ENCODE results near the gene PLEKHN1. TPM values are rescaled to one million over a fixed set of nuclear protein-coding genes. Genes with fewer than 3 reads are reported as not detected.
"Not testable (repeated sequence)": the region's sequence is repeated elsewhere in the genome, so short reads cannot be mapped to it uniquely, and the experiment has no call there.

PLEKHN1 gene
- polyA plus RNA-seq, 2 donors, result 35.6 to 74.7 TPM

GRCh38 chr1:941588-942383, 24.5 kb upstream of the PLEKHN1 start:
- Histone ChIP-seq H3K9me3 (ENCODE audit: control insufficient read depth in 2 of 2, insufficient read depth in 1 of 2, low read depth in 1 of 2, low read length in 1 of 2) (peaks cover 0 to 3% of the 10 kb centered on the region in 2 donors), H3K4me3 (ENCODE audit: low read depth in 1 of 2, low read length in 2 of 2) (peak overlapping the region; percentile 21 to 25), H3K27me3 (ENCODE audit: control insufficient read depth in 1 of 2, insufficient read depth in 2 of 2, low read length in 2 of 2) (peaks cover 0 to 31% of the 10 kb centered on the region in 2 donors), H3K36me3 (ENCODE audit: control insufficient read depth in 2 of 2, insufficient read depth in 2 of 2, low read length in 1 of 2) (peaks cover 0 to 18% of the 10 kb centered on the region in 2 donors), H3K4me1 (ENCODE audit: control insufficient read depth in 2 of 2, insufficient read depth in 2 of 2, low read length in 1 of 2) (peaks cover 13 to 23% of the 10 kb centered on the region in 2 donors), H3K27ac (ENCODE audit: low read depth in 2 of 2, low read length in 1 of 2) (peak overlapping the region in 1 of 2 donors; percentile 47)
- 0 to 1% methylated on average over 74 to 98 of the region's 98 CpGs for WGBS, 2 donors

- Histone ChIP-seq H3K9me3 (ENCODE audit: control insufficient read depth in 2 of 2, insufficient read depth in 1 of 2, low read depth in 1 of 2, low read length in 1 of 2) (peaks cover 0 to 3% of the 10 kb centered on the region in 2 donors), H3K36me3 (ENCODE audit: control insufficient read depth in 2 of 2, insufficient read depth in 2 of 2, low read length in 1 of 2) (peaks cover 0 to 24% of the 10 kb centered on the region in 2 donors), H3K4me1 (ENCODE audit: control insufficient read depth in 2 of 2, insufficient read depth in 2 of 2, low read length in 1 of 2) (peaks cover 13 to 23% of the 10 kb centered on the region in 2 donors), H3K27ac (ENCODE audit: low read depth in 2 of 2, low read length in 1 of 2) (peak overlapping the region in 1 of 2 donors; percentile 37), H3K27me3 (ENCODE audit: control insufficient read depth in 1 of 2, insufficient read depth in 2 of 2, low read length in 2 of 2) (peaks cover 0 to 28% of the 10 kb centered on the region in 2 donors), H3K4me3 (ENCODE audit: low read depth in 1 of 2, low read length in 2 of 2) (peak overlapping the region in 1 of 2 donors; percentile 21)
- WGBS, 2 donors, result 1 to 2% methylated on average over 47 to 48 of the region's 48 CpGs
Measured at GRCh38 chr1:942411-942821, 23.9 kb upstream of the PLEKHN1 start.

DNA sequence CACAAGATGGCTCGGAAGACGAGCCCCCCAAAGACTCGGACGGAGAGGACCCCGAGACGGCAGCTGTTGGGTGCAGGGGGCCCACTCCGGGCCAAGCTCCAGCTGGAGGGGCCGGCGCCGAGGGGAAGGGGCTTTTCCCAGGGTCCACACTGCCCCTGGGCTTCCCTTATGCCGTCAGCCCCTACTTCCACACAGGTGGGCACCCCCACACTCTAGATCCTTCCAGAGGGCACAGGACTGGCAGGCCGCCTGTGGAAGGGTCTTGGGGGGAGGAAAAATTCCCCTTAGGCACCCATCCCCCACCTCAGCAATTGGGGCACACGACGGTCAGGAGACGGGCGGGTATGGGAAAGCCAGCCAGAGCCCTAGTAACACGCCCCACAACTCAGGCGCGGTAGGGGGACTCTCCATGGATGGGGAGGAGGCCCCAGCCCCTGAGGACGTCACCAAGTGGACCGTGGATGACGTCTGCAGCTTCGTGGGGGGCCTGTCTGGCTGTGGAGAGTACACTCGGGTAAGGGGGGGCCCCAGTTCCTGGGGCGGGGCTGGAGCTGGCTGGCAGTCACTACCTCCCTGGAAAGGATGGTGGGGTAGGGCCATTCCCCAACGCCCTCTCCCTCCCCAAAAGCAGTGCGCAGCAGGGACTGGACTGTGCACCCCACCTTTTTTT, 23.3 kb upstream of the PLEKHN1 start:
- Histone ChIP-seq H3K36me3 (ENCODE audit: control insufficient read depth in 2 of 2, insufficient read depth in 2 of 2, low read length in 1 of 2) (peaks cover 0 to 30% of the 10 kb centered on the region in 2 donors), H3K9me3 (ENCODE audit: control insufficient read depth in 2 of 2, insufficient read depth in 1 of 2, low read depth in 1 of 2, low read length in 1 of 2) (peaks cover 0 to 3% of the 10 kb centered on the region in 2 donors), H3K27me3 (ENCODE audit: control insufficient read depth in 1 of 2, insufficient read depth in 2 of 2, low read length in 2 of 2) (peaks cover 0 to 28% of the 10 kb centered on the region in 2 donors), H3K27ac (ENCODE audit: low read depth in 2 of 2, low read length in 1 of 2) (peak overlapping the region; percentile 2 to 37), H3K4me3 (ENCODE audit: low read depth in 1 of 2, low read length in 2 of 2) (no peak overlapping the region), H3K4me1 (ENCODE audit: control insufficient read depth in 2 of 2, insufficient read depth in 2 of 2, low read length in 1 of 2) (peaks cover 13 to 23% of the 10 kb centered on the region in 2 donors)
- whole genome bisulfite sequencing, 2 donors, result 13% methylated on average over 20 to 27 of the region's 27 CpGs

DNA sequence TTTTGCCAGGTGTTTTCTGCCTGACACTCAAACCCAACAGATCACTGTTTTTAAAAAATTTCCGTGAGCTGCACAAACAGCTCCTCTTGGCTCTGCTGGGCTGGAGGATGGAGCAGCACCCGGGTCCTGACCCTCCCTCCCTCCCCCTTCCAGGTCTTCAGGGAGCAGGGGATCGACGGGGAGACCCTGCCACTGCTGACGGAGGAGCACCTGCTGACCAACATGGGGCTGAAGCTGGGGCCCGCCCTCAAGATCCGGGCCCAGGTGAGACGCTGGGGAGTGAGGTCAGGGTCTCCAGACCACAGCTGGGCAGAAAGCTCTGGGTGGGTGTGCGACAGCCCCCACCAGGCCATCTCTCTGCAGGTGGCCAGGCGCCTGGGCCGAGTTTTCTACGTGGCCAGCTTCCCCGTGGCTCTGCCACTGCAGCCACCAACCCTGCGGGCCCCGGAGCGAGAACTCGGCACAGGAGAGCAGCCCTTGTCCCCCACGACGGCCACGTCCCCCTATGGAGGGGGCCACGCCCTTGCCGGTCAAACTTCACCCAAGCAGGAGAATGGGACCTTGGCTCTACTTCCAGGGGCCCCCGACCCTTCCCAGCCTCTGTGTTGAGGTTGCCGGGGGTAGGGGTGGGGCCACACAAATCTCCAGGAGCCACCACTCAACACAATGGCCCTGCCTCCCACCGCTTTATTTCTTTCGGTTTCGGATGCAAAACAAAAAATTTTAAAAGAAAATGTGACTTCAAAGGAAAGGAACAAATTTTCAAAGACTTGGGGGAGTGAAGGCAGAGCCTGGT, 22.5 kb upstream of the PLEKHN1 start:
- Histone ChIP-seq H3K9me3 (ENCODE audit: control insufficient read depth in 2 of 2, insufficient read depth in 1 of 2, low read depth in 1 of 2, low read length in 1 of 2) (peaks cover 0 to 3% of the 10 kb centered on the region in 2 donors), H3K27me3 (ENCODE audit: control insufficient read depth in 1 of 2, insufficient read depth in 2 of 2, low read length in 2 of 2) (peaks cover 0 to 28% of the 10 kb centered on the region in 2 donors), H3K36me3 (ENCODE audit: control insufficient read depth in 2 of 2, insufficient read depth in 2 of 2, low read length in 1 of 2) (peaks cover 0 to 36% of the 10 kb centered on the region in 2 donors), H3K4me3 (ENCODE audit: low read depth in 1 of 2, low read length in 2 of 2) (no peak overlapping the region), H3K27ac (ENCODE audit: low read depth in 2 of 2, low read length in 1 of 2) (peak overlapping the region; percentile 18 to 26), H3K4me1 (ENCODE audit: control insufficient read depth in 2 of 2, insufficient read depth in 2 of 2, low read length in 1 of 2) (peaks cover 13 to 23% of the 10 kb centered on the region in 2 donors)
- 75 to 76% methylated on average over 27 of the region's 27 CpGs for WGBS, 2 donors

GRCh38 chr1:944341-945325, 21.6 kb upstream of the PLEKHN1 start:
- Histone ChIP-seq H3K4me1 (ENCODE audit: control insufficient read depth in 2 of 2, insufficient read depth in 2 of 2, low read length in 1 of 2) (peaks cover 13 to 23% of the 10 kb centered on the region in 2 donors), H3K27ac (ENCODE audit: low read depth in 2 of 2, low read length in 1 of 2) (peak overlapping the region in 1 of 2 donors; percentile 26), H3K4me3 (ENCODE audit: low read depth in 1 of 2, low read length in 2 of 2) (no peak overlapping the region), H3K9me3 (ENCODE audit: control insufficient read depth in 2 of 2, insufficient read depth in 1 of 2, low read depth in 1 of 2, low read length in 1 of 2) (peaks cover 0 to 3% of the 10 kb centered on the region in 2 donors), H3K27me3 (ENCODE audit: control insufficient read depth in 1 of 2, insufficient read depth in 2 of 2, low read length in 2 of 2) (peaks cover 0 to 28% of the 10 kb centered on the region in 2 donors), H3K36me3 (ENCODE audit: control insufficient read depth in 2 of 2, insufficient read depth in 2 of 2, low read length in 1 of 2) (peaks cover 7 to 45% of the 10 kb centered on the region in 2 donors)
- WGBS, 2 donors, result 65 to 66% methylated on average over 28 of the region's 28 CpGs

GRCh38 chr1:945688-946556, 20.4 kb upstream of the PLEKHN1 start:
- Histone ChIP-seq H3K27me3 (ENCODE audit: control insufficient read depth in 1 of 2, insufficient read depth in 2 of 2, low read length in 2 of 2) (peaks cover 0 to 20% of the 10 kb centered on the region in 2 donors), H3K36me3 (ENCODE audit: control insufficient read depth in 2 of 2, insufficient read depth in 2 of 2, low read length in 1 of 2) (peaks cover 10 to 57% of the 10 kb centered on the region in 2 donors), H3K4me3 (ENCODE audit: low read depth in 1 of 2, low read length in 2 of 2) (no peak overlapping the region), H3K4me1 (ENCODE audit: control insufficient read depth in 2 of 2, insufficient read depth in 2 of 2, low read length in 1 of 2) (peaks cover 7 to 17% of the 10 kb centered on the region in 2 donors), H3K27ac (ENCODE audit: low read depth in 2 of 2, low read length in 1 of 2) (no peak overlapping the region), H3K9me3 (ENCODE audit: control insufficient read depth in 2 of 2, insufficient read depth in 1 of 2, low read depth in 1 of 2, low read length in 1 of 2) (no peaks in the 10 kb centered on the region)
- 85% methylated on average over 29 of the region's 29 CpGs for WGBS, 2 donors

- Histone ChIP-seq H3K27me3 (ENCODE audit: control insufficient read depth in 1 of 2, insufficient read depth in 2 of 2, low read length in 2 of 2) (peaks cover 0 to 14% of the 10 kb centered on the region in 2 donors), H3K36me3 (ENCODE audit: control insufficient read depth in 2 of 2, insufficient read depth in 2 of 2, low read length in 1 of 2) (peaks cover 15 to 64% of the 10 kb centered on the region in 2 donors)
- not testable (repeated sequence) for H3K4me1 ChIP-seq (ENCODE audit: control insufficient read depth in 2 of 2, insufficient read depth in 2 of 2, low read length in 1 of 2); H3K27ac ChIP-seq (ENCODE audit: low read depth in 2 of 2, low read length in 1 of 2); H3K4me3 ChIP-seq (ENCODE audit: low read depth in 1 of 2, low read length in 2 of 2); H3K9me3 ChIP-seq (ENCODE audit: control insufficient read depth in 2 of 2, insufficient read depth in 1 of 2, low read depth in 1 of 2, low read length in 1 of 2)
- WGBS, 2 donors, result 94 to 95% methylated on average over 13 of the region's 13 CpGs
Measured at GRCh38 chr1:946811-947210, 19.5 kb upstream of the PLEKHN1 start.

DNA sequence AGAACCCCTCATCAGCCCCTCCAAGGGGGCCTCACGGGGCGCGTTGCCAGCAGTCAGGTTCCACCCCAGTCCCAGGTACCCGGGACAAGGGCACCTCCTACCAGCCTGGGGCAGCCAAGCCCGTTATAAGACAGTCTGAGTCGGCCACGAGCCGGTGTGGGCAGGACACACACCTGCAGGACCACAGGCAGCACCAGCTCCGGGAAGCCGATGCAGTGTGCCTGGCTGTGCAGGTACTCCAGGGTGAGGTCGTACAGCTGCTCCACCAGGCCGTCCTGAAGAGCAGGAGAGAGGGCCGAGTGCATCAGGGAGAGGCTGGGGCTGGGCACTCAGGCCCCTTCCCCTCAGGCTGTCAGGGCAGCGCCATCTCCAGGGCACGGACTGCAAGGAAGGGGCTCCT, 18.3 kb upstream of the PLEKHN1 start:
- Histone ChIP-seq H3K27me3 (ENCODE audit: control insufficient read depth in 1 of 2, insufficient read depth in 2 of 2, low read length in 2 of 2) (peaks cover 0 to 2% of the 10 kb centered on the region in 2 donors), H3K27ac (ENCODE audit: low read depth in 2 of 2, low read length in 1 of 2) (no peak overlapping the region), H3K4me3 (ENCODE audit: low read depth in 1 of 2, low read length in 2 of 2) (no peak overlapping the region), H3K9me3 (ENCODE audit: control insufficient read depth in 2 of 2, insufficient read depth in 1 of 2, low read depth in 1 of 2, low read length in 1 of 2) (no peaks in the 10 kb centered on the region), H3K36me3 (ENCODE audit: control insufficient read depth in 2 of 2, insufficient read depth in 2 of 2, low read length in 1 of 2) (peaks cover 19 to 75% of the 10 kb centered on the region in 2 donors), H3K4me1 (ENCODE audit: control insufficient read depth in 2 of 2, insufficient read depth in 2 of 2, low read length in 1 of 2) (peaks cover 0 to 4% of the 10 kb centered on the region in 2 donors)
- 86 to 89% methylated on average over 15 of the region's 15 CpGs for WGBS, 2 donors

Data from esophagus (tissue), 2 donors.